CD4-positive, CD25-positive, alpha-beta regulatory T cell (primary cell): ENCODE measurements around the gene GFRA1. TPM values are rescaled to one million over a fixed set of nuclear protein-coding genes. Genes with fewer than 3 reads are reported as not detected.

ENCODE experiments used
- ATAC-seq, 2 donors: fragments of 150-1000 bp; cut with Tn5 transposase; one replicate each; pipeline ENCODE4 v1.10.0; 2021; ENCODE audit warnings: low read depth in 2 of 2, moderate number of reproducible peaks in 2 of 2, moderate library complexity in 1 of 2
- DNase-seq, 3 donors: peaks; one replicate each; pipeline versions ENCODE4 v3.0.0 to v3.0.0-alpha.2; 2012 to 2022; ENCODE audit warnings: mixed read lengths in 1 of 3
- H3K27ac ChIP-seq: one replicate; pipeline ENCODE4 v1.7.0; 2013; ENCODE audit warnings: mild to moderate bottlenecking, low read length; ENCODE audit not compliant: insufficient read depth, poor library complexity, severe bottlenecking
- H3K27me3 ChIP-seq: one replicate; pipeline ENCODE4 v1.7.0; 2013; ENCODE audit warnings: low read length; ENCODE audit not compliant: control insufficient read depth, insufficient read depth
- H3K36me3 ChIP-seq: one replicate; pipeline ENCODE4 v1.7.0; 2013; ENCODE audit warnings: mild to moderate bottlenecking, low read length, moderate library complexity; ENCODE audit not compliant: control insufficient read depth, insufficient read depth
- H3K4me1 ChIP-seq: 2 replicates; pipeline ENCODE4 v1.7.0; 2013; ENCODE audit warnings: mild to moderate bottlenecking, low read length; ENCODE audit not compliant: insufficient read depth, control insufficient read depth, poor library complexity, severe bottlenecking
- H3K4me3 ChIP-seq: one replicate; pipeline ENCODE4 v1.7.0; 2013; ENCODE audit warnings: low read depth, mild to moderate bottlenecking, low read length, moderate library complexity
- H3K9me3 ChIP-seq, 2 experiments: 1 replicate in 1 of 2; 2 replicates in 1 of 2; pipeline ENCODE4 v1.7.0; 2013; ENCODE audit warnings: low read length in 2 of 2, mild to moderate bottlenecking in 1 of 2, moderate library complexity in 1 of 2; ENCODE audit not compliant: control insufficient read depth in 2 of 2
- H3K27ac Mint-ChIP-seq, 3 donors: one replicate each; pipeline ENCODE4 v1.8.0; 2020 to 2022; ENCODE audit warnings: mild to moderate bottlenecking in 3 of 3, mixed read lengths in 3 of 3, moderate library complexity in 2 of 3
- H3K27me3 Mint-ChIP-seq: one replicate; pipeline ENCODE4 v1.8.0; 2022; ENCODE audit warnings: mild to moderate bottlenecking, mixed read lengths
- H3K36me3 Mint-ChIP-seq: one replicate; pipeline ENCODE4 v1.8.0; 2020; ENCODE audit warnings: mixed read lengths
- H3K4me1 Mint-ChIP-seq, 4 donors: one replicate each; pipeline ENCODE4 v1.8.0; 2020 to 2022; ENCODE audit warnings: mixed read lengths in 4 of 4, mild to moderate bottlenecking in 1 of 4
- H3K4me3 Mint-ChIP-seq, 4 donors: one replicate each; pipeline ENCODE4 v1.8.0; 2020 to 2022; ENCODE audit warnings: mild to moderate bottlenecking in 4 of 4, mixed read lengths in 4 of 4, moderate library complexity in 3 of 4
- H3K9me3 Mint-ChIP-seq, 7 donors: one replicate each; pipeline ENCODE4 v1.8.0; 2020 to 2022; ENCODE audit warnings: mixed read lengths in 7 of 7, mild to moderate bottlenecking in 3 of 7, moderate library complexity in 2 of 7
- polyA plus RNA-seq, 4 donors: library from polyadenylated mRNA; unstranded; fragments of 300-500 nt; fragmentation: Illumina TruSeq; gene quantifications; one replicate each; pipeline ENCODE4 v1.2.3, GENCODE V29; 2021
- total RNA-seq: library from RNA; stranded (reverse); gene quantifications from one replicate; pipeline ENCODE4 v1.2.3, GENCODE V29; 2022

Gene GFRA1
- total and polyA plus RNA-seq, 5 donors from 2014 or later, result not detected

GRCh38 chr10:116233230-116233629 lies 39.8 kb downstream of the GFRA1 start:
- H3K27ac Mint-ChIP-seq, result no peak overlapping the region
- H3K4me3 ChIP-seq, result no peak overlapping the region
- no peaks in the 10 kb centered on the region for H3K27me3 Mint-ChIP-seq
- H3K27me3 ChIP-seq, result no peaks in the 10 kb centered on the region
- H3K4me3 Mint-ChIP-seq, result no peak overlapping the region
- no peaks in the 10 kb centered on the region for H3K36me3 Mint-ChIP-seq
- DNase-seq, result no peak
- no peak for ATAC-seq
- no peaks in the 10 kb centered on the region for H3K4me1 Mint-ChIP-seq
- H3K36me3 ChIP-seq, result no peaks in the 10 kb centered on the region
- no peak overlapping the region for H3K27ac ChIP-seq
- H3K9me3 ChIP-seq, result no peaks in the 10 kb centered on the region
- H3K4me1 ChIP-seq, result no peaks in the 10 kb centered on the region
- H3K9me3 Mint-ChIP-seq, result peaks cover 0 to 13% (median 0%) of the 10 kb centered on the region in 7 donors

- H3K4me3 Mint-ChIP-seq, result no peak overlapping the region
- H3K4me1 Mint-ChIP-seq, result no peaks in the 10 kb centered on the region
- Histone ChIP-seq H3K4me1 (no peaks in the 10 kb centered on the region), H3K36me3 (no peaks in the 10 kb centered on the region), H3K27ac (no peak overlapping the region), H3K4me3 (no peak overlapping the region), H3K27me3 (no peaks in the 10 kb centered on the region), H3K9me3 (no peaks in the 10 kb centered on the region)
- H3K27ac Mint-ChIP-seq, result no peak overlapping the region
- H3K9me3 Mint-ChIP-seq, result peaks cover 0 to 13% (median 0%) of the 10 kb centered on the region in 7 donors
- H3K36me3 Mint-ChIP-seq, result no peaks in the 10 kb centered on the region
- no peak for ATAC-seq
- no peaks in the 10 kb centered on the region for H3K27me3 Mint-ChIP-seq
- no peak for DNase-seq
These were observed 40.4 kb downstream of the GFRA1 start for GRCh38 chr10:116232613-116233012.

GRCh38 chr10:116226766-116227165 lies 46.2 kb downstream of the GFRA1 start:
- no peaks in the 10 kb centered on the region for H3K4me1 Mint-ChIP-seq
- H3K27me3 Mint-ChIP-seq, result no peaks in the 10 kb centered on the region
- H3K9me3 ChIP-seq, result no peaks in the 10 kb centered on the region
- no peaks in the 10 kb centered on the region for H3K4me1 ChIP-seq
- no peak overlapping the region for H3K4me3 Mint-ChIP-seq
- DNase-seq (no peak), ATAC-seq (no peak)
- H3K27me3 ChIP-seq, result no peaks in the 10 kb centered on the region
- H3K9me3 Mint-ChIP-seq, result peaks cover 0 to 6% (median 0%) of the 10 kb centered on the region in 7 donors
- no peaks in the 10 kb centered on the region for H3K36me3 ChIP-seq
- no peaks in the 10 kb centered on the region for H3K36me3 Mint-ChIP-seq
- no peak overlapping the region for H3K27ac ChIP-seq
- no peak overlapping the region for H3K4me3 ChIP-seq
- H3K27ac Mint-ChIP-seq, result no peak overlapping the region

DNA sequence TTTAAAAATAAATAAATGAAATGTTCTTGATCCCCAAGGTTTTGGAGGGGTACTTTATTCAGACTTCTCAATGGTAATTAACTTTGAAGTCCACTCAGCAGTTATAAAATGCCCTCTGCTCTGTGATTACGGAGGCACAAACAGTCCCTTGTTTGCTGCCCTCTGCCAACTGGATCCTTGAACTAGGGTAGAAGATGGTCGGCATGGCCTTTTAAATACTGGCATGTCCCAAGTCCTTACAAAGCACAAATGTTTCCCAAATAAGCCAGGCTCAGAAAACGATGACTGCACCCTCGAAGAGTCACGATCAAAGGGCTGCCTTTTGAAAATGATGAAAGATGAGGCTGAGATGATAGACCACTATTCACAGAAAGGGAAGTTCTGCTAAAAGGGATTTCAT lies 47.0 kb downstream of the GFRA1 start:
- H3K4me3 Mint-ChIP-seq, result no peak overlapping the region
- Histone ChIP-seq H3K9me3 (no peaks in the 10 kb centered on the region), H3K27me3 (no peaks in the 10 kb centered on the region), H3K4me3 (no peak overlapping the region), H3K4me1 (no peaks in the 10 kb centered on the region), H3K27ac (no peak overlapping the region), H3K36me3 (no peaks in the 10 kb centered on the region)
- no peak overlapping the region for H3K27ac Mint-ChIP-seq
- no peaks in the 10 kb centered on the region for H3K36me3 Mint-ChIP-seq
- DNase-seq (no peak), ATAC-seq (no peak)
- no peaks in the 10 kb centered on the region for H3K27me3 Mint-ChIP-seq
- H3K4me1 Mint-ChIP-seq, result no peaks in the 10 kb centered on the region
- peaks cover 0 to 6% (median 0%) of the 10 kb centered on the region in 7 donors for H3K9me3 Mint-ChIP-seq

GRCh38 chr10:116223289-116223688 lies 49.7 kb downstream of the GFRA1 start:
- Histone ChIP-seq H3K4me1 (no peaks in the 10 kb centered on the region), H3K36me3 (no peaks in the 10 kb centered on the region), H3K27ac (no peak overlapping the region), H3K27me3 (no peaks in the 10 kb centered on the region), H3K4me3 (no peak overlapping the region), H3K9me3 (no peaks in the 10 kb centered on the region)
- H3K27me3 Mint-ChIP-seq, result no peaks in the 10 kb centered on the region
- no peak overlapping the region for H3K27ac Mint-ChIP-seq
- no peak for DNase-seq
- H3K36me3 Mint-ChIP-seq, result no peaks in the 10 kb centered on the region
- ATAC-seq, result no peak
- no peak overlapping the region for H3K4me3 Mint-ChIP-seq
- peaks cover 0 to 1% (median 0%) of the 10 kb centered on the region in 7 donors for H3K9me3 Mint-ChIP-seq
- H3K4me1 Mint-ChIP-seq, result no peaks in the 10 kb centered on the region

DNA sequence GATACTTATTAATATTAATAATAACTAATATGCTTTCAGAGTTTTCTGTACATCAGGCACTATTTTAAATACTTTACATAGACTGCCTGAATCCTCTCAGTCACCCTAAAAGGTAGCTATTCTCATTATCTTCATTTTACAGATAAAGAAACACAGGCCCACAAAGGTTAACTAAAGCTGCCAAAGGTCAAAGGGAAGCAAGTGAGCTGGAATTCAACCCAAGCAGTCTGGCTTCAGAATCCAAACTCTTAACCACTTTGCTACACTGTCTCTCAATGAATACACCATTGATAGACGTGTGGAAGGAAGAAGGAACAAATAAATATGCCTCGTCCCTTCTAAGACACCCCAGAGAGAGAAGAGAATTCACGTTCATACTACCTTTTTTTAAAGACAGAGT lies 52.0 kb downstream of the GFRA1 start:
- H3K9me3 ChIP-seq, result no peaks in the 10 kb centered on the region
- no peak overlapping the region for H3K4me3 ChIP-seq
- ATAC-seq (no peak), DNase-seq (no peak)
- H3K4me1 ChIP-seq, result no peaks in the 10 kb centered on the region
- no peaks in the 10 kb centered on the region for H3K4me1 Mint-ChIP-seq
- peaks cover 0 to 1% (median 0%) of the 10 kb centered on the region in 7 donors for H3K9me3 Mint-ChIP-seq
- H3K36me3 Mint-ChIP-seq, result no peaks in the 10 kb centered on the region
- no peaks in the 10 kb centered on the region for H3K27me3 ChIP-seq
- no peaks in the 10 kb centered on the region for H3K27me3 Mint-ChIP-seq
- no peak overlapping the region for H3K4me3 Mint-ChIP-seq
- H3K27ac ChIP-seq, result no peak overlapping the region
- no peak overlapping the region for H3K27ac Mint-ChIP-seq
- H3K36me3 ChIP-seq, result no peaks in the 10 kb centered on the region

DNA sequence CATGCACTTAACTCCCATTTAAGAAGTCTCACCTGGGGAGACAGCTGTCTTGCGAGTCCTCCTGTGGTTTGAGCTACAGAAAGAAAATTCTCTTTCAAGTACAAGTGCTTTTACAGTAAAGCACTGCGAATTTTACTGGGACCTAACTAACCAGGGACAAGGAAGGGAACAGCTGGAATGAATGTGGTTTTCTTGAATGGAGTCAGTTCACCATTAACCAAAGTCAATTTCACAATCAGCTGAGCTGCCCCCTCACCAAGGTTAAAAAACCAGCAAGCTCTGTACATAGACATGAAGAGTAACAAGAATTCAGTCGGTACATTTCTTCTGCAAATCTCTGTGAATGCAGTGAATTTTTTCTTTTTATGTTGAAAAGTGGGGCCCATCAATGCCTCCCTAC lies 56.3 kb downstream of the GFRA1 start:
- no peaks in the 10 kb centered on the region for H3K27me3 ChIP-seq
- H3K36me3 ChIP-seq, result no peaks in the 10 kb centered on the region
- ATAC-seq (no peak), DNase-seq (no peak)
- no peaks in the 10 kb centered on the region for H3K36me3 Mint-ChIP-seq
- no peak overlapping the region for H3K27ac ChIP-seq
- peaks cover 0 to 1% (median 0%) of the 10 kb centered on the region in 7 donors for H3K9me3 Mint-ChIP-seq
- no peaks in the 10 kb centered on the region for H3K27me3 Mint-ChIP-seq
- no peak overlapping the region for H3K4me3 Mint-ChIP-seq
- H3K4me3 ChIP-seq, result no peak overlapping the region
- H3K27ac Mint-ChIP-seq, result no peak overlapping the region
- H3K4me1 ChIP-seq, result no peaks in the 10 kb centered on the region
- no peaks in the 10 kb centered on the region for H3K9me3 ChIP-seq
- no peaks in the 10 kb centered on the region for H3K4me1 Mint-ChIP-seq

- Histone ChIP-seq H3K27ac (no peak overlapping the region), H3K4me1 (no peaks in the 10 kb centered on the region), H3K4me3 (no peak overlapping the region), H3K36me3 (no peaks in the 10 kb centered on the region), H3K9me3 (no peaks in the 10 kb centered on the region), H3K27me3 (no peaks in the 10 kb centered on the region)
- Mint-ChIP-seq H3K4me1 (no peaks in the 10 kb centered on the region), H3K27me3 (no peaks in the 10 kb centered on the region), H3K27ac (no peak overlapping the region), H3K4me3 (no peak overlapping the region), H3K36me3 (no peaks in the 10 kb centered on the region), H3K9me3 (peaks cover 0 to 1% (median 0%) of the 10 kb centered on the region in 7 donors)
- DNase-seq (no peak), ATAC-seq (no peak)
These were observed 57.4 kb downstream of the GFRA1 start for GRCh38 chr10:116215651-116216050.
